ENCODE data around the gene EPS8.

Gene EPS8

GRCh38 chr12:15712823-15713660 lies 76.1 kb downstream of the EPS8 start:
- no peak for DNase-seq

GRCh38 chr12:15712160-15712559 lies 77.0 kb downstream of the EPS8 start:
- DNase-seq = no peak

- DNase-seq = no peak
Measured at GRCh38 chr12:15710860-15711510, 78.2 kb downstream of the EPS8 start.

GRCh38 chr12:15709551-15709950 lies 79.6 kb downstream of the EPS8 start:
- DNase-seq = no peak

GRCh38 chr12:15708396-15709076 lies 80.7 kb downstream of the EPS8 start:
- no peak for DNase-seq

- no peak for DNase-seq
Measured at GRCh38 chr12:15707516-15708199, 81.5 kb downstream of the EPS8 start.

- DNase-seq = no peak
Measured at GRCh38 chr12:15706010-15706676, 83.0 kb downstream of the EPS8 start.

- no peak for DNase-seq
Measured at GRCh38 chr12:15705606-15706005, 83.6 kb downstream of the EPS8 start.

GRCh38 chr12:15702276-15702675 lies 86.9 kb downstream of the EPS8 start:
- no peak for DNase-seq

- no peak for DNase-seq
Measured at GRCh38 chr12:15701631-15702156, 87.5 kb downstream of the EPS8 start.

GRCh38 chr12:15701206-15701605 lies 88.0 kb downstream of the EPS8 start:
- no peak for DNase-seq

- peak; percentile 5 for DNase-seq
Measured at GRCh38 chr12:15700595-15700994, 88.6 kb downstream of the EPS8 start.

- no peak for DNase-seq
Measured at GRCh38 chr12:15699886-15700285, 89.3 kb downstream of the EPS8 start.

GRCh38 chr12:15698377-15698871 lies 90.8 kb downstream of the EPS8 start:
- no peak for DNase-seq

- DNase-seq = no peak
Measured at GRCh38 chr12:15697201-15697600, 92.0 kb downstream of the EPS8 start.

GRCh38 chr12:15693228-15693911 lies 95.8 kb downstream of the EPS8 start:
- DNase-seq = no peak

GRCh38 chr12:15691388-15691787 lies 97.8 kb downstream of the EPS8 start:
- no peak for DNase-seq

- DNase-seq = no peak
Measured at GRCh38 chr12:15690320-15690719, 98.9 kb downstream of the EPS8 start.

- no peak for DNase-seq
Measured at GRCh38 chr12:15689751-15690191, 99.4 kb downstream of the EPS8 start.

- no peak for DNase-seq
Measured at GRCh38 chr12:15688838-15689625, 100.2 kb downstream of the EPS8 start.

Measured in CD4-positive, alpha-beta T cell treated with Interleukin-12 subunit alpha and Interleukin-12 subunit beta, for 1 hour (primary cell).